HL-60 (cell line): ENCODE measurements around the gene DISP1.

Experiments used
- GABPA ChIP-seq: IDR thresholded peaks from 2 replicates; pipeline ENCODE4 v1.6.1; 2012; ENCODE audit warnings: low read depth
- POLR2AphosphoS5 ChIP-seq: IDR thresholded peaks from 2 replicates; pipeline ENCODE4 v1.6.1; 2012; ENCODE audit warnings: low read depth
- SPI1 ChIP-seq: IDR thresholded peaks from 2 replicates; pipeline ENCODE4 v1.6.1; 2012; ENCODE audit warnings: low read depth, mild to moderate bottlenecking, borderline replicate concordance
- TF ChIP-seq, protein P1 (sequence below): IDR thresholded peaks from one replicate; pipeline ENCODE4 v1.5.1; 2011; ENCODE audit warnings: low read length, control low read depth, inconsistent platforms; ENCODE audit not compliant: insufficient read depth

DNA sequence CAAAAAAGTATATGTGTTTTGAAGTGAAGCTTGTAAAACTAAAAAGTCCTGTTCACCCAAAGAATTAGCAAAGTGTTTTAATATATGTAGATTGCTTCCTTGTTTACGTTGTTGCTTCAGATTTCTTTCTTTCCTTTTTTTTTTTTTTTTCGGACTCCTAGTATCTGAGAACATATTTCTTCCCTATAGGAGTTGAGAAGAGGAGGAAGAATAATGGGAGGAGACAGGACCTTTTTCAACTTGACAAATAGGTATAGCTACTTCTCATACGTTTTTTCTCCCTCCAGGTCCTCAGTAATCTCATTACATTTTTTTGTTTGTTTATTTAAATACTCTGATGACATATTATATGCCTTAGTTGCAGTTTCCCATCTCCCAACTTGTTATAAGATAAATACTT, 8.9 kb downstream of the DISP1 start:
- TF ChIP-seq, protein P1, sequence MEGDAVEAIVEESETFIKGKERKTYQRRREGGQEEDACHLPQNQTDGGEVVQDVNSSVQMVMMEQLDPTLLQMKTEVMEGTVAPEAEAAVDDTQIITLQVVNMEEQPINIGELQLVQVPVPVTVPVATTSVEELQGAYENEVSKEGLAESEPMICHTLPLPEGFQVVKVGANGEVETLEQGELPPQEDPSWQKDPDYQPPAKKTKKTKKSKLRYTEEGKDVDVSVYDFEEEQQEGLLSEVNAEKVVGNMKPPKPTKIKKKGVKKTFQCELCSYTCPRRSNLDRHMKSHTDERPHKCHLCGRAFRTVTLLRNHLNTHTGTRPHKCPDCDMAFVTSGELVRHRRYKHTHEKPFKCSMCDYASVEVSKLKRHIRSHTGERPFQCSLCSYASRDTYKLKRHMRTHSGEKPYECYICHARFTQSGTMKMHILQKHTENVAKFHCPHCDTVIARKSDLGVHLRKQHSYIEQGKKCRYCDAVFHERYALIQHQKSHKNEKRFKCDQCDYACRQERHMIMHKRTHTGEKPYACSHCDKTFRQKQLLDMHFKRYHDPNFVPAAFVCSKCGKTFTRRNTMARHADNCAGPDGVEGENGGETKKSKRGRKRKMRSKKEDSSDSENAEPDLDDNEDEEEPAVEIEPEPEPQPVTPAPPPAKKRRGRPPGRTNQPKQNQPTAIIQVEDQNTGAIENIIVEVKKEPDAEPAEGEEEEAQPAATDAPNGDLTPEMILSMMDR = no peak
- TF ChIP-seq POLR2AphosphoS5 = no peak
- TF ChIP-seq SPI1 = no peak
- TF ChIP-seq GABPA = no peak
